PC-9 (cell line): ENCODE results near the gene DHPS. TPM values are rescaled to one million over a fixed set of nuclear protein-coding genes. Genes with fewer than 3 reads are reported as not detected.

Experiments
- BruUV-seq: library from RNA; stranded (reverse); fragments of 400-500 nt; replicated peaks from 2 replicates; lab custom pipeline; 2021; lab: Mats Ljungman, UMichigan
- CTCF ChIA-PET: fragments of 300-600 bp; sonication (Branson Sonifier 250); formaldehyde crosslinking; loops from one replicate; lab custom pipeline; 2022; ENCODE audit warnings: antibody characterized with exemption; lab: Charles Lee
- POLR2A ChIA-PET: fragments of 300-600 bp; sonication (Branson Sonifier 250); formaldehyde crosslinking; loops from one replicate; lab custom pipeline; 2022; ENCODE audit warnings: antibody characterized with exemption; ENCODE audit not compliant: unreplicated experiment; lab: Charles Lee
- DNase-seq, 2 experiments: peaks; one replicate each; pipeline versions ENCODE4 v3.0.0 to v3.0.0-alpha.2; 2015 to 2022; ENCODE audit warnings: mixed read lengths in 1 of 2
- H2AFZ ChIP-seq: fragments of 200-600 bp; sonication (generic); 2 replicates; pipeline ENCODE4 v1.8.1; 2017; ENCODE audit warnings: antibody characterized with exemption
- H3F3A ChIP-seq: fragments of 200-600 bp; sonication (generic); 2 replicates; pipeline ENCODE4 v1.8.1; 2017; ENCODE audit warnings: antibody characterized with exemption, mild to moderate bottlenecking, low read depth; ENCODE audit not compliant: insufficient read depth
- H3K27ac ChIP-seq: fragments of 200-600 bp; sonication (generic); 2 replicates; pipeline ENCODE4 v1.6.1; 2016; ENCODE audit warnings: mixed run types
- H3K27me3 ChIP-seq: fragments of 200-600 bp; sonication (generic); 2 replicates; pipeline ENCODE4 v1.6.1; 2016; ENCODE audit warnings: low read depth, mixed run types; ENCODE audit not compliant: insufficient read depth
- H3K36me3 ChIP-seq: fragments of 200-600 bp; sonication (generic); 2 replicates; pipeline ENCODE4 v1.6.1; 2016; ENCODE audit warnings: low read depth, mixed run types
- H3K4me1 ChIP-seq: fragments of 200-600 bp; sonication (generic); replicated peaks from 2 replicates; pipeline ENCODE4 v1.6.1; 2016; ENCODE audit warnings: mixed run types; ENCODE audit not compliant: insufficient read depth
- H3K4me2 ChIP-seq: fragments of 200-600 bp; sonication (generic); 2 replicates; pipeline ENCODE4 v1.6.1; 2017; ENCODE audit warnings: mixed run types
- H3K4me3 ChIP-seq: fragments of 200-600 bp; sonication (generic); 2 replicates; pipeline ENCODE4 v1.6.1; 2016; ENCODE audit warnings: mixed run types
- H3K79me2 ChIP-seq: fragments of 200-600 bp; sonication (generic); 2 replicates; pipeline ENCODE4 v1.6.1; 2017; ENCODE audit warnings: low read depth, mixed run types
- H3K9me2 ChIP-seq: fragments of 200-600 bp; sonication (generic); 2 replicates; pipeline ENCODE4 v1.8.1; 2017; ENCODE audit warnings: mild to moderate bottlenecking; ENCODE audit not compliant: insufficient read depth
- H3K9me3 ChIP-seq: fragments of 200-600 bp; sonication (generic); 2 replicates; pipeline ENCODE4 v1.8.1; 2016; ENCODE audit warnings: low read depth; ENCODE audit not compliant: insufficient read depth
- H4K20me1 ChIP-seq: fragments of 200-600 bp; sonication (generic); 2 replicates; pipeline ENCODE4 v1.8.1; 2017; ENCODE audit not compliant: insufficient read depth
- EZH2 ChIP-seq: fragments of 200-600 bp; sonication (generic); IDR thresholded peaks from 2 replicates; pipeline ENCODE4 v1.8.0; 2017; ENCODE audit warnings: antibody characterized with exemption, low read depth
- intact Hi-C: fragments of 100-400 bp; cut with micrococcal nuclease; formaldehyde crosslinking; loops from one replicate; pipeline ENCODE4 v1.10.0; 2022; ENCODE audit not compliant: unreplicated experiment
- total RNA-seq: library from RNA; stranded (reverse); gene quantifications from 2 replicates; pipeline ENCODE4 v1.2.3, GENCODE V29; 2021
- TF ChIP-seq, protein P1 (sequence below): fragments of 200-600 bp; sonication (generic); conservative IDR thresholded peaks from 2 replicates; pipeline ENCODE4 v1.6.1; 2017; ENCODE audit warnings: mixed run types, antibody characterized with exemption, mild to moderate bottlenecking, moderate library complexity

DHPS gene
- total RNA-seq, 1 experiment from 2014 or later = 106 TPM

GRCh38 chr19:12652219-12652618 lies 29.5 kb downstream of the DHPS start:
- no peak overlapping the region for H2AFZ ChIP-seq
- TF ChIP-seq EZH2 = no peak
- TF ChIP-seq, protein P1, sequence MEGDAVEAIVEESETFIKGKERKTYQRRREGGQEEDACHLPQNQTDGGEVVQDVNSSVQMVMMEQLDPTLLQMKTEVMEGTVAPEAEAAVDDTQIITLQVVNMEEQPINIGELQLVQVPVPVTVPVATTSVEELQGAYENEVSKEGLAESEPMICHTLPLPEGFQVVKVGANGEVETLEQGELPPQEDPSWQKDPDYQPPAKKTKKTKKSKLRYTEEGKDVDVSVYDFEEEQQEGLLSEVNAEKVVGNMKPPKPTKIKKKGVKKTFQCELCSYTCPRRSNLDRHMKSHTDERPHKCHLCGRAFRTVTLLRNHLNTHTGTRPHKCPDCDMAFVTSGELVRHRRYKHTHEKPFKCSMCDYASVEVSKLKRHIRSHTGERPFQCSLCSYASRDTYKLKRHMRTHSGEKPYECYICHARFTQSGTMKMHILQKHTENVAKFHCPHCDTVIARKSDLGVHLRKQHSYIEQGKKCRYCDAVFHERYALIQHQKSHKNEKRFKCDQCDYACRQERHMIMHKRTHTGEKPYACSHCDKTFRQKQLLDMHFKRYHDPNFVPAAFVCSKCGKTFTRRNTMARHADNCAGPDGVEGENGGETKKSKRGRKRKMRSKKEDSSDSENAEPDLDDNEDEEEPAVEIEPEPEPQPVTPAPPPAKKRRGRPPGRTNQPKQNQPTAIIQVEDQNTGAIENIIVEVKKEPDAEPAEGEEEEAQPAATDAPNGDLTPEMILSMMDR = no peak
- no peak overlapping the region for H3K27ac ChIP-seq
- no peak overlapping the region for H3K4me3 ChIP-seq
- no peaks in the 10 kb centered on the region for H3K36me3 ChIP-seq
- no peaks in the 10 kb centered on the region for H3K9me2 ChIP-seq
- ChIA-PET CTCF (no interaction called here), POLR2A (no interaction called here)
- H3K27me3 ChIP-seq = no peaks in the 10 kb centered on the region
- H3F3A ChIP-seq = peaks cover 4% of the 10 kb centered on the region; the same call in 1 of the 2 replicates
- H3K4me2 ChIP-seq = no peak overlapping the region
- no peaks in the 10 kb centered on the region for H3K79me2 ChIP-seq
- no TSS peak for BruUV-seq
- no peak for DNase-seq
- H3K9me3 ChIP-seq = no peaks in the 10 kb centered on the region
- H4K20me1 ChIP-seq = no peaks in the 10 kb centered on the region
- intact Hi-C loops = no loop called here
- no peaks in the 10 kb centered on the region for H3K4me1 ChIP-seq

GRCh38 chr19:12649941-12650340 lies 31.7 kb downstream of the DHPS start:
- no peak overlapping the region for H3K4me3 ChIP-seq
- H2AFZ ChIP-seq = no peak overlapping the region
- H3K9me2 ChIP-seq = no peaks in the 10 kb centered on the region
- BruUV-seq = no TSS peak
- H4K20me1 ChIP-seq = no peaks in the 10 kb centered on the region
- DNase-seq = no peak
- no peaks in the 10 kb centered on the region for H3K36me3 ChIP-seq
- H3K27me3 ChIP-seq = no peaks in the 10 kb centered on the region
- no peaks in the 10 kb centered on the region for H3K4me1 ChIP-seq
- ChIA-PET POLR2A (interaction anchor here (0.7 kb wide), 1 partner anchor 39 kb away, joined by 5 read pairs; no protein-coding TSS in a partner anchor), CTCF (no interaction called here)
- no peak overlapping the region for H3K4me2 ChIP-seq
- no peak overlapping the region for H3K27ac ChIP-seq
- TF ChIP-seq, protein P1 = no peak
- TF ChIP-seq EZH2 = no peak
- intact Hi-C loops = no loop called here
- H3K9me3 ChIP-seq = no peaks in the 10 kb centered on the region
- peaks cover 2% of the 10 kb centered on the region; the same call in 1 of the 2 replicates for H3F3A ChIP-seq
- H3K79me2 ChIP-seq = no peaks in the 10 kb centered on the region

DNA sequence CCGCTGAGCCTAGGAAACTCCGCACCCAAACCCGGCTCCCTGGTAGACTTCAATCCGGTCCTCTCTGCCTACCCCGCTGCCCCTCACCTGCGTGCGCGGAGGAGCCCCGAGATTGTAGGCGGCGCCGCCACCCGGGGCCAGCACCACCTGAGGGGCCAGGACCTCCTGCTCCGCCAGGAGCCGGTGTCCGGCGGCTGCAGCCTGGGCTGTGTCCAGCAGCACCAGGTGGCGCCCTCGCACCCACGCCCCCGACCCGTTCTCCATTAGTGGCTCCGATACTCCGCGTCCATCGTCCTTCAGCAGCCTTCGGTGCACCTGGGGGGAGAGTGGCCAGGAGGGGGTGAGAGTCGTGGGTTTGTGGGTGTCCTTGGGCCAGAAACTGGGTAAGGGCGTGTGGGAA lies 33.6 kb downstream of the DHPS start:
- CTCF ChIA-PET = interaction anchor here (0.6 kb wide), 1 partner anchor 1225 kb away, joined by 6 read pairs; no protein-coding TSS in a partner anchor
- Histone ChIP-seq H3K4me1 (no peaks in the 10 kb centered on the region), H3K79me2 (no peaks in the 10 kb centered on the region), H3K9me2 (no peaks in the 10 kb centered on the region), H3K9me3 (no peaks in the 10 kb centered on the region), H3K27ac (no peak overlapping the region), H3F3A (no peaks in the 10 kb centered on the region; the same call in 1 of the 2 replicates), H3K4me3 (no peak overlapping the region), H3K27me3 (no peaks in the 10 kb centered on the region), H4K20me1 (no peaks in the 10 kb centered on the region), H3K4me2 (no peak overlapping the region), H2AFZ (no peak overlapping the region), H3K36me3 (no peaks in the 10 kb centered on the region)
- BruUV-seq = no TSS peak
- no peak for TF ChIP-seq EZH2
- TF ChIP-seq, protein P1 = no peak
- no peak for DNase-seq
- intact Hi-C loops = no loop called here
- POLR2A ChIA-PET = no interaction called here
